RWPE1 (cell line): ENCODE data around the gene ZNF658.
"Not testable (repeated sequence)": the region's sequence is repeated elsewhere in the genome, so short reads cannot be mapped to it uniquely, and the experiment has no call there.

Experiments used
- CTCF ChIA-PET: fragments of 350-600 bp; sonication (Branson Sonifier 250); formaldehyde crosslinking; extraction: SDS; loops from one replicate; lab custom pipeline; 2021; lab: Yijun Ruan, JAX
- POLR2A ChIA-PET: fragments of 400-600 bp; formaldehyde crosslinking; extraction: SDS; loops from one replicate; lab custom pipeline; 2020; ENCODE audit warnings: antibody characterized with exemption; ENCODE audit not compliant: low non-redundant PET; lab: Yijun Ruan, JAX
- DNase-seq: peaks from one replicate; pipeline ENCODE4 v3.0.0; 2012; ENCODE audit warnings: low spot score
- H3K27ac ChIP-seq: fragments of 450-650 bp; 2 replicates; pipeline ENCODE4 v1.5.1; 2017

Gene ZNF658

DNA sequence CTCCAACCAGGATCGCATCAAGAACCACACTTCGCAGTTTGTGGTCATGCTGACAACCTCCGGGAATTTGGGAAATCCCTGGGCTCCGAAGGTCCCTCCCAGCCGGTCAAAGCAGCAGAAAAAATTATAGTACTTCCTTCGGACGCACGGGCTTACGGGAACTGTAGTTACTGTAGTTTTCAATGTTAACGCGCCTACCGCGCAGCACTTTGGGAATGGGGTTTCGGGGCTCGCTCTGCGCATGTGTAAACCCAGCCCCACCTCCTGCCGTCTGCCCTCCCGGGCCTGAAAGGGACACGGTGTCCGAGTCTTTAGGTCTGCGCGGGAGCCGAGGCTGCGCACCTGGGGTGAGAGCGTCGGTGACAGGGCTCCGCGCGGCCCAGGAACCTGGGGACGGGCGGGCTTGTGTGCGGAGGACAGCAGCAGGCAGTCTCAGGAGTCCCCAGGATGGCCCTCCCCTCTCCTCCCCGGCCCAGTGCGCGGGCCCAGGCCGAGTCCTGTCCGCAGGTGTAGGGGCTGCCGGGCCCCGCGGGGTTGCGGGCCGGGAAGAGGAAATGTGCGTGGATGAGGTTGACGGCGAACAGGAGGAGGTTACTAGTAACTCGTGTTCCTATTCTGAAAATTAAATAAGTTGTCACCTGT, at the start of gene ZNF658:
ZNF658 (plus strand) TSS at position 236 of the 642 bp plus-strand sequence. CDS start 2,837 bp downstream, outside the sequence.
- POLR2A ChIA-PET, DNase-seq, CTCF ChIA-PET: not testable (repeated sequence)
- peak within 1 kb of the TSS; percentile 66 for H3K27ac ChIP-seq

DNA sequence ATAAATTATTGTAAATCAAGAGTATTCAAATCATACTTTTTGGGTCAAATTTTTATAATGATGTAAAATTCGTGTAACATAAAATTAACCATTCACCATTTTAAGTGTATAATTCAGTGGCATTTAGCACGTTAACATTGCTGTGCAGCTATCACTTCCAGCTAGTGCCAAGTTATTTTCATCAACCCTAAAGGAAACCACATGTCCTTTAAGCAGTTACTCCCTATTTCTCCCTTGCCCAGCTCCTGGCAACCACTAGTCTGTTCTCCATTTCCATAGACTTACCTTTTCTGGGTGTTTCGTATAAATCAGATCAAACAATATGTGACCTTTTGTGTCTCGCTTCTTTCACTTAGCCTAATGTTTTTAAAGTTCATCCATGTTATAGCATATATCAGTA, 38.8 kb upstream of the ZNF658 start:
- DNase-seq, CTCF ChIA-PET, H3K27ac ChIP-seq, POLR2A ChIA-PET: not testable (repeated sequence)

DNA sequence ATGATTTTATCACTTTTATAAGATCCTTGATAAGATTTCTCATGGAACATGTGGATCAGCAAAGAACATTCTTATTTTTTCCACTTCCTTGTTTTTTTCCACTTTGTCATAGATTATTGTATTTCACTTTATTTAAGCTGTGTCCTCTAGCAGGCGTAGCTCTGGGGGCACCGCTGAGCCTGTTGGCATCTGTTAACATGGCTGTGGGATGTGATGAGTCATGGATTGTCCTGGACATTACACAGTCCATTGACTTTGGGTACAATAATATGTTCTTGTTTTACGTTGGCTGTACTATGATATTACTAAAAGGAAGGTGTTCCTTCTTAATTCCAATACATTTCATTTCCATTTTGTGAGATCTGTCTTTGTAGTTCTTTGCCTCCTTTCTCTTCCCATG, 31.9 kb upstream of the ZNF658 start:
- H3K27ac ChIP-seq, CTCF ChIA-PET, POLR2A ChIA-PET, DNase-seq: not testable (repeated sequence)

DNA sequence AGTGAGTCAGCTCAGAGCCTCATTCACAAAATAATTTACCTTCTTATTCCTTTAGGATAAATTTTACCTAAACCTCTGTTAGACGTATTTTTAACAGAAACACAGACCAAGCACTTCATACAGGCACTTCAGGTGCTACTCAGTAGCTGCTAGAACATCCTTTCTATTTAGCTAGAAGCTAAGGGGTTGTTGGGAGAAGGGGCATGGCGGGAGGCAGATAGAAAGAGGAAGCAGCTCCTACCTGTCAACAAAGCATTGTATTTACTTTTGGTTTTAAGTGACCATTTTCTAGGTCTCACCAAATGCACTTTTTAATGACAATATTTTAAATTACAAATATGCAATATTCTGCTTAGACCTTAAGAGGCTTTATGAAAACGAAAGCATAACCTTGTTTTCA, 19.9 kb upstream of the ZNF658 start:
- H3K27ac ChIP-seq, CTCF ChIA-PET, DNase-seq, POLR2A ChIA-PET: not testable (repeated sequence)

DNA sequence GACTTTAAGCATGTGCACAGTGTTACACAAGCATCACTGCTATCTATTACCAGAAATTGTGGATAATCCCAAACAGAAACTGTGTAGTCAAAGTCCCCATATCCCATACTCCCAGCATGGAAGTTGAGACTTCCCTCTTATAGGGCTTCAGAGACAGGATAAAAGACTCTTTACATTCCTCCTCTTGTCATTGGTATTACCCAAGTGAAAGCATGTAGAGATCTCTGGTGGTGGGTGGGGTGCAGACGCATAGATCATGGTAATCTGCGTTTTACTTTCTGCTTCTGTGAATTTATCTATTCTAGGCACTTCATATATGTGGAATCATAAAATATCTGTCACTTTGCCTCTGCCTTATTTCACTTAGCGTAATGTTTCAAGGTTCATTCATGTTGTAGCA, 18.7 kb upstream of the ZNF658 start:
- POLR2A ChIA-PET = not testable (repeated sequence)

DNA sequence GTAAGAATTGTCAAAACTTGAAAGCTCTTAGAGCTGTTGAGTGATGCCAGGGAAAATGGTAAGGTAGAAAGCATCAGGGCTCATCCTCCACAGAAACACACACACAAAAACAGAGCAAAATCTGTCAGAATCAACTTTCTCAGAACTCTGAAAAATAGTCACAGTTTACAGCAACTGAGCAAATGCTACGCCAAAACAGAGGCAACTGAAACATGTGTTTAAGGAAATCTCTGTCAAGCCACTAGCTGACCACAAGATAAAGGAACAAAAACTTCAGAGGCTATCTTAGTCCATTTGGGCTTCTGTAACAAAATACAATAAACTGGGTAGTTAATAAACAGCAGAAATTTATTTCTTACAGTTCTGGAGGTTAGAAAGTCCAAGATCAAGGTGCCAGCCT, 10.2 kb upstream of the ZNF658 start:
- CTCF ChIA-PET, POLR2A ChIA-PET, H3K27ac ChIP-seq, DNase-seq: not testable (repeated sequence)

More for the DNA sequence above, 18.7 kb upstream of the ZNF658 start:
- CTCF ChIA-PET, DNase-seq, H3K27ac ChIP-seq: not testable (repeated sequence)

DNA sequence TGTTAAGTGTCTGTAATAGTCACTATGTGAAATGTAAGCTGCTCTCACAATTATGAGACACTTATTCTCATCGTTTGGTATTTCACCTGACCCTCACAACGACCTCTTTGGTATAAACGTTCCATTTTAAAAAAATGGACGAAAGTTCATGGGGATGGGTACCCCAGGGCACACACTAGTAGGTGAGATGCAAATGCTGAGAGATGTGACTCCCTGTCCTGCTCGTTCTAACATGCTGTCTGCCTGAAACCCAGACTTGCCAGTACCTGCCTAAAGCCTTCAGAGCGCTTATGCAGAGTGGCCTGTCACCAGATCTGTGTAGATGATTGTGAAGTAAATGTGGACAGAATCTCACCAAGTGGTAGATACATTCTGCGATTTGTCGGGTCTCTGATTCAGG, 616 bp downstream of the ZNF658 start:
- peak overlapping the region; percentile 66 for H3K27ac ChIP-seq
- CTCF ChIA-PET, POLR2A ChIA-PET, DNase-seq: not testable (repeated sequence)

DNA sequence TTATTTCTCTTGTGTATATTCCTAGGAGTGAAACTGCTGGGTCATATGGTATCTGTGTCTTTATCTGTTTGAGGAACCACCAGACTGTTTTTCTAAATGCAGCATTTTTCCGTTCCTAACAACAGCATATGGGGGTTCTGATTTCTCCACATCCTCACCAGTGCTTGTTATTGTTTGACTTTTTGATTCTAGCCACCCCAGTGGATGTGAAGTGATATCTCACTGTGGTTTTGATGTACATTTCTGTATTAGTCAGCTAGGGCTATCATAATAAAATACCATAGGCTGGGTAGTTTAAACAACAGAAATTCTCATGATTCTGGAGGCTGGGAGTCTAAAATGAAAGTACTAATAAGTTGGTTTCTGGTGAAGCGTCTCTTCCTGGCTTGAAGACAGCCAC, 9.0 kb downstream of the ZNF658 start:
- DNase-seq, CTCF ChIA-PET, H3K27ac ChIP-seq, POLR2A ChIA-PET: not testable (repeated sequence)

DNA sequence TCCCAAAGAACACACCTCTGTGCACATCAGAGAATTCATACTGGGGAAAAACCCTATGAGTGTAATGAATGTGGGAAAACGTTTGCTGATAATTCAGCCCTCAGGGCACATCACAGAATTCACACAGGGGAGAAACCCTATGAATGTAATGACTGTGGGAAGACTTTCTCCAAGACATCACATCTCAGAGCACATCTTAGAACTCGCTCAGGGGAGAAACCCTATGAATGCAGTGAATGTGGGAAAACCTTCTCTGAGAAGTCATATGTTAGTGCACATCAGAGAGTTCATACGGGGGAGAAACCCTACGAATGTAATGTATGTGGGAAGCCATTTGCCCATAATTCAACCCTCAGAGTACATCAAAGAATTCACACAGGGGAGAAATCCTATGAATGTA, 19.5 kb downstream of the ZNF658 start:
- CTCF ChIA-PET, DNase-seq, POLR2A ChIA-PET, H3K27ac ChIP-seq: not testable (repeated sequence)

DNA sequence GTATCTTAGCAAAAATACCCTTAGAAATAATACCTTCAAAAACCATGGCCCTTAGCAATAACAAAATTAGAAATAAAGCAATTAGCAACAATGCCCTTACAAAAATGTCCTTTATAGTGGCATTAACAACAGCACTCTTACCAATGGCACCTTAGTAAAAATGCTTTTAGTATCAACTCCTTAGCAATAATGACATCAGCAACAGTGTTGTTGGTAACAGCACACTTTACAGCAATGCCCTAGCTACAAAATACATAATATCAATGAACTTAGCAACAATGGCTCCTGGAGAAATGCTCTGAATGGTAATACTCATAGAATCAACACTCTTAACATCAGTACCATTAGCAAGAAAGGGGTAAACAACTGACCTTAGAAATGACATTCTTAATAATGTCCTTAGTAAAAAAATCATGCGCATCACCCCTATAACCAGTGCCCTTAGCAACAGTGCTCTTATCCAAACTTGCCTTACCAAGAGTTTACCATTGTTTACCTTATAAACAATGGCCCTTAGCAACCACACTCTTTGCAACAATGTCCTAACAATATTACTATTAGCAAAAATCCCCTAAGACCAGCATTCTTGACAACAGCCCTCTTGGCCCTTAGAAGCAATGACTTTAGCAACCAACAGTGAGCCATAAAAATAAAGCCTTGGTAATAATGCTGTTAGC, 35.8 kb downstream of the ZNF658 start:
- POLR2A ChIA-PET, CTCF ChIA-PET, DNase-seq, H3K27ac ChIP-seq: not testable (repeated sequence)

DNA sequence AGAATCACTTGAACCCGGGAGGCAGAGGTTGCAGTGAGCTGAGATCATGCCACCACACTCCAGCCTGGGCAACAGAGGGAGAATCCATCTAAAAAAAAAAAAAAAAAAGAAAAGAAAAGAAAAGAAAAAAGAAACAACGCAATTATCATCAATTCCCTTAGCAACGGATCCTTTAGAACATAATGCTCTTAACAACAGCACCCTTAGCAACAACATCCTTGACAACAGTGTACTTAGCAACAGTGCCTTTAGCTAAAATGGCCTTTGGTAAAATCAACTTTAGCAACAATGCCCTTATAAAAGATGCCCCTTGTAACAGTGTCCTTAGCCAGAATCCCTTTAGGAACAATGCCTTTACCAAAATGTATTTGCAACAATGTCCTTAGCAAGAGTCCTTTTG, 37.1 kb downstream of the ZNF658 start:
- DNase-seq, H3K27ac ChIP-seq, POLR2A ChIA-PET, CTCF ChIA-PET: not testable (repeated sequence)

DNA sequence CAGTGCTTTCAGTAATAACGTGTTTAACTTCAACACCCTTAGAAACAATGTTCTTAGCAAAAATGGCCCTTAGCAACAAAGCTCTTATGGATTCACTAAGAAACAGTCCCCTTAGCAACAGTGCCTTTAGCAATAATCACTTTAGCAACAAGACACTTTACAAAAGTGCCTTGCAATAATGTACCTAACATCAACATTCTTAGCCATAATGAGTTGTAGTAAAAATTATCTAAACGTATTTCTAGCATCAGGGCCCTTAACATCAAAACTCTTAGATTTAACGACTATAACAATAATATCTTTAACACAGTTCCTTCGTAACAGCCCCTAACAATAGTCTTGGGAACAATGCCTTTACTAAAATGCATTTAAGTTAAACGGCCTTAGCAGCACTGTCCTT, 37.8 kb downstream of the ZNF658 start:
- H3K27ac ChIP-seq, DNase-seq, CTCF ChIA-PET, POLR2A ChIA-PET: not testable (repeated sequence)

DNA sequence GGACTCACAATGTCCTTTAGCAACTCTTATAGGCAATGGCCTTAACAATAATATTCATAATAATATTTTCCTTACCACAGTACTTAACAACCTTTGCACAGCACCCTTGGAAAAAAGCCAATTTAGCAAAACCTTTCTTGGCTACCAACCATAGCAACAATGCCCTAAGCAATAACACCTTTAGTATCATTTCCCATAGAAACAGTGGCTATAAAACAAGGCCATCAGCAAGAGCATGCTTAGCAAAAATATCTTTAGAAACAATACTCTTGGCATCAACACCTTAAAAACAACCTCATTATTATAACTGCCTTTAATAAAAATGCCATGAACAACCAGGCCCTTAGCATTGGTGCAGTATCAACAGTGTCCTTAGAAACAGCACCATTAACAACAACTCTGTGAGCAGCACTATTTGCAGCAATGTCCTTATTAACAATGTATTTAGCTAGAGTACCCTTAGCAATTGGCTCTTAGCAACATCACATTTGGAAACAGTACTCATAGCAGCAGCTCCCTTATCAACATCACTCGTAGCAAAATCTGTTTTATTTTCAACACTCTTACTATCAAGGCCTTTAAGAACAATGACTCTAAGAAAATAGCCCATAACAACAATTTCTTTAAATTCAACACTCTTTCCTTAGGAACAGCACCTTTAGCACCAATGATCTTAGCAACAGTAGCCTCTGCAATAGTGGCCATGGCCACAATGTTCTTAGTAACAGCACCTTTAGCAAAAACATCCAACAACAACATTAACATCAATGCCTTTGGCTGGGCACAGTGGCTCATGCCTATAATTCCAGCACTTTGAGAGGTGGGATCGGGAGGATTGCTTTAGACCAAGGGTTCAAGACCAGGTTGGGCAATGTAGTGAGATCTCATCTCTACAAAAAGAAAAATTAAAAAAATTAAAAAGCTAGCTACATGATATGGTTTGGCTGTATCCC, 39.6 kb downstream of the ZNF658 start:
- CTCF ChIA-PET, POLR2A ChIA-PET, DNase-seq, H3K27ac ChIP-seq: not testable (repeated sequence)

DNA sequence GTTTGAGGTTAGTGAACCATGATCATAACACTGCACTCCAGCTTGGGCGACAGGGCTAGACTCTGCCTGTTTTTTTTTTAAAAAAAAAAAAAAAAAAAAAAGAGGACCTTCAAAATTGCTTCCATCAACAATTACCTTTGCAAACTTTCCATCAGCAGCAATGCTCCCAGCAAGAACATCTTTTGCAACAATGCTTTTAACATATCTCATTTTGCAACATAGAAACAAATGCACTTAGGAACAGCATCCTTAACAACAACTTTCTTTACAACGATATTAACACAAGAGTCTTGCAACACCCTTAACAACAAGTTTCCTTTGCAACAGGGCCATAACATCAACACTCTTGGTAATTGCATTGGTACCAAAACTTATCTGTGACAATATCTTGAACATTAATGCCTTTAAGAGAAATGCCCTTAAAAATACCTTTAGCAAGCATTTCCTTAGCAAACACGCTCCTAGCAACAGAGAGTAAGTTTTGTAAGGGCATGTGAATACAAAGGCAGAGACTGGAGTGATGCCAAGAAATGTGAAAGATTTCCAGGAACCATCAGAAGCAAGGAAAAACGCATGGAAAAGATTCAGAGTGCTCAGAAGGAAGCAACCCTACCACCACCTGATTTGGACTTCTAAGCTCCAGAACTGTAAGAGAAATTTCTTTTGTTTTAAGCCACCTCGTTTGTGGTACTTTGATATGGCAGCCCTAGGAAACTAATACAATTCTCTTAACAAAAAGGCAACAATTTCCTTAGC, 42.1 kb downstream of the ZNF658 start:
- DNase-seq, POLR2A ChIA-PET, CTCF ChIA-PET, H3K27ac ChIP-seq: not testable (repeated sequence)

DNA sequence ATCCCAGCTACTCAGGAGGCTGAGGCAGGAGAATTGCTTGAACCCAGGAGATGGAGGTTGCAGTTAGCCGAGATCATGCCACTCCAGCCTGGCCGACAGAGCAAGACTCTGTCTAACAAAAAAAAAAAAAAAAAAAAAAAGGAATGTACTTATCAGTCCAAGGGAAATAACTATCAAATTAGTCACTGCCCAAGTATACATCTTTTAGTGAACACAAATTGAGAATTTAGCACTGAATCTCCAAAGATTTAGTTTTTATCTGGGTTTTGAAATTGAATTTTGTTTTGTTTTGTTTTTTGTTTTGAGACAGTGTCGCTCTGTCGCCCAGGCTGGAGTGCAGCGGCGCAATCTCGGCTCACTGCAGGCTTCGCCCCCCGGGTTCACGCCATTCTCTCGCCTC, 52.1 kb downstream of the ZNF658 start:
- POLR2A ChIA-PET, CTCF ChIA-PET, H3K27ac ChIP-seq, DNase-seq: not testable (repeated sequence)
